Prostate gland (tissue), 2 donors: ENCODE data around the gene STRN3.

ENCODE experiments used
- CTCF ChIP-seq, 4 experiments: fragments of 200-600 bp in 2 of 4; fragments of 450-650 bp in 2 of 4; sonication (generic) in 2 of 4; IDR thresholded peaks; 1 replicate in 3 of 4; 2 replicates in 1 of 4; pipeline ENCODE4 v1.5.1; 2016 to 2019; ENCODE audit warnings: antibody characterized with exemption in 4 of 4, mild to moderate bottlenecking in 2 of 4, moderate library complexity in 2 of 4
- POLR2A ChIP-seq: fragments of 450-650 bp; IDR thresholded peaks from one replicate; pipeline ENCODE4 v1.6.1; 2016; ENCODE audit warnings: antibody characterized with exemption, mild to moderate bottlenecking

- no peak for TF ChIP-seq CTCF (IDR thresholded peaks at IDR 0.05)
- no peak for TF ChIP-seq POLR2A
Observed at GRCh38 chr14:31043379-31043778, 17.2 kb upstream of the STRN3 start.
